Neural crest cell (in vitro differentiated cells): Measurements from ENCODE around the gene LIMK2. TPM values are rescaled to one million over a fixed set of nuclear protein-coding genes. Genes with fewer than 3 reads are reported as not detected.
A peak's percentile ranks its signal among the peaks of the same experiment; 100 is the strongest.
"Not testable (repeated sequence)": the region's sequence is repeated elsewhere in the genome, so short reads cannot be mapped to it uniquely, and the experiment has no call there.

Experiments
- DNase-seq: peaks from one replicate; pipeline ENCODE4 v3.0.0; 2021; ENCODE audit warnings: low read depth, mixed read lengths, low spot score
- H3K27ac Mint-ChIP-seq: one replicate; pipeline ENCODE4 v1.8.0; 2021; ENCODE audit warnings: mild to moderate bottlenecking, mixed read lengths; ENCODE audit not compliant: unreplicated experiment
- H3K27me3 Mint-ChIP-seq: 2 replicates; pipeline ENCODE4 v1.8.0; 2021; ENCODE audit warnings: low read depth, mild to moderate bottlenecking, mixed read lengths
- H3K36me3 Mint-ChIP-seq: 2 replicates; pipeline ENCODE4 v1.8.0; 2021; ENCODE audit warnings: low read depth, mild to moderate bottlenecking, mixed read lengths
- H3K4me1 Mint-ChIP-seq: 2 replicates; pipeline ENCODE4 v1.8.0; 2021; ENCODE audit warnings: mixed read lengths
- H3K4me3 Mint-ChIP-seq: one replicate; pipeline ENCODE4 v1.8.0; 2021; ENCODE audit warnings: mild to moderate bottlenecking, mixed read lengths
- H3K9me3 Mint-ChIP-seq: 2 replicates; pipeline ENCODE4 v1.8.0; 2021; ENCODE audit warnings: mixed read lengths
- total RNA-seq: library from RNA; stranded (reverse); gene quantifications from 2 replicates; pipeline ENCODE4 v1.2.1, GENCODE V29; 2021
- TF ChIP-seq, protein P1 (sequence below): fragments of 200-600 bp; sonication (generic); conservative IDR thresholded peaks from 2 replicates; pipeline ENCODE4 v1.5.0; 2021; ENCODE audit warnings: antibody characterized with exemption, mild to moderate bottlenecking

LIMK2 gene
- total RNA-seq, 1 donor from 2014 or later = 35.1 TPM

GRCh38 chr22:31218565-31219262 lies 6.6 kb downstream of the LIMK2 start:
- Mint-ChIP-seq H3K27ac (peak overlapping the region; percentile 92), H3K9me3 (no peaks in the 10 kb centered on the region), H3K4me1 (peaks cover 39% of the 10 kb centered on the region), H3K4me3 (peak overlapping the region; percentile 55), H3K36me3 (no peaks in the 10 kb centered on the region), H3K27me3 (no peaks in the 10 kb centered on the region)
- TF ChIP-seq, protein P1, sequence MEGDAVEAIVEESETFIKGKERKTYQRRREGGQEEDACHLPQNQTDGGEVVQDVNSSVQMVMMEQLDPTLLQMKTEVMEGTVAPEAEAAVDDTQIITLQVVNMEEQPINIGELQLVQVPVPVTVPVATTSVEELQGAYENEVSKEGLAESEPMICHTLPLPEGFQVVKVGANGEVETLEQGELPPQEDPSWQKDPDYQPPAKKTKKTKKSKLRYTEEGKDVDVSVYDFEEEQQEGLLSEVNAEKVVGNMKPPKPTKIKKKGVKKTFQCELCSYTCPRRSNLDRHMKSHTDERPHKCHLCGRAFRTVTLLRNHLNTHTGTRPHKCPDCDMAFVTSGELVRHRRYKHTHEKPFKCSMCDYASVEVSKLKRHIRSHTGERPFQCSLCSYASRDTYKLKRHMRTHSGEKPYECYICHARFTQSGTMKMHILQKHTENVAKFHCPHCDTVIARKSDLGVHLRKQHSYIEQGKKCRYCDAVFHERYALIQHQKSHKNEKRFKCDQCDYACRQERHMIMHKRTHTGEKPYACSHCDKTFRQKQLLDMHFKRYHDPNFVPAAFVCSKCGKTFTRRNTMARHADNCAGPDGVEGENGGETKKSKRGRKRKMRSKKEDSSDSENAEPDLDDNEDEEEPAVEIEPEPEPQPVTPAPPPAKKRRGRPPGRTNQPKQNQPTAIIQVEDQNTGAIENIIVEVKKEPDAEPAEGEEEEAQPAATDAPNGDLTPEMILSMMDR = no peak
- no peak for DNase-seq

GRCh38 chr22:31221084-31221483 lies 9.0 kb downstream of the LIMK2 start:
- Mint-ChIP-seq H3K4me3 (no peak overlapping the region), H3K27ac (no peak overlapping the region), H3K9me3 (no peaks in the 10 kb centered on the region), H3K27me3 (no peaks in the 10 kb centered on the region), H3K36me3 (no peaks in the 10 kb centered on the region), H3K4me1 (peaks cover 50% of the 10 kb centered on the region)
- DNase-seq = no peak
- TF ChIP-seq, protein P1 = no peak

DNA sequence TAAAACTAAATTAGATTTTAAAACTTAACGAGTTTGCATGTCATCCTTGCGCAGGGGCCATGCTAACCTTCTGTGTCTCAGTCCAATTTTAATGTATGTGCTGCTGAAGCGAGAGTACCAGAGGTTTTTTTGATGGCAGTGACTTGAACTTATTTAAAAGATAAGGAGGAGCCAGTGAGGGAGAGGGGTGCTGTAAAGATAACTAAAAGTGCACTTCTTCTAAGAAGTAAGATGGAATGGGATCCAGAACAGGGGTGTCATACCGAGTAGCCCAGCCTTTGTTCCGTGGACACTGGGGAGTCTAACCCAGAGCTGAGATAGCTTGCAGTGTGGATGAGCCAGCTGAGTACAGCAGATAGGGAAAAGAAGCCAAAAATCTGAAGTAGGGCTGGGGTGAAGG lies 10.6 kb downstream of the LIMK2 start:
- Mint-ChIP-seq H3K27ac (no peak overlapping the region), H3K27me3 (no peaks in the 10 kb centered on the region), H3K36me3 (no peaks in the 10 kb centered on the region), H3K4me3 (no peak overlapping the region), H3K9me3 (no peaks in the 10 kb centered on the region), H3K4me1 (peaks cover 46% of the 10 kb centered on the region)
- no peak for DNase-seq
- TF ChIP-seq, protein P1 = no peak

DNA sequence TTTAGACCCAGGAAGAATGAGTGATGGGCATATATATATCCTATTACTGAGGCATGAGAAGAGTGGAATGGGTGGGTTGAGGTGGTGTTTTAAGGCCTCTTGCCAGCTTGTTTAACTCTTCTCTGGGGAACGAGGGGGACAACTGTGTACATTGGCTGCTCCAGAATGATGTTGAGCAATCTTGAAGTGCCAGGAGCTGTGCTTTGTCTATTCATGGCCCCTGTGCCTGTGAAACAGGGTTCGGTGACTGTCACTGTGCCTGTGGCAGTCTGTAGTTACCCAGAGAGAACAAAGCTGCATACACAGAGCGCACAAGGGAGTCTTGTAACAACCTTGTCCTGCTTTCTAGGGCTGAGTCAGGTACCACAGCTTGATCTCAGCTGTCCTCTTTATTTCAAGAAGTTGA lies 11.7 kb downstream of the LIMK2 start:
- no peak overlapping the region for H3K27ac Mint-ChIP-seq
- H3K4me1 Mint-ChIP-seq = peaks cover 35% of the 10 kb centered on the region

GRCh38 chr22:31224691-31225090 lies 12.6 kb downstream of the LIMK2 start:
- H3K9me3 Mint-ChIP-seq, H3K27me3 Mint-ChIP-seq, H3K27ac Mint-ChIP-seq: not testable (repeated sequence)

More for the DNA sequence above, 11.7 kb downstream of the LIMK2 start:
- Mint-ChIP-seq H3K4me3 (no peak overlapping the region), H3K9me3 (no peaks in the 10 kb centered on the region), H3K27me3 (no peaks in the 10 kb centered on the region), H3K36me3 (no peaks in the 10 kb centered on the region)
- no peak for DNase-seq
- TF ChIP-seq, protein P1 = no peak

GRCh38 chr22:31227186-31227585 lies 15.1 kb downstream of the LIMK2 start:
- Mint-ChIP-seq H3K4me3 (no peak overlapping the region), H3K27me3 (no peaks in the 10 kb centered on the region), H3K36me3 (no peaks in the 10 kb centered on the region), H3K4me1 (peaks cover 33% of the 10 kb centered on the region), H3K9me3 (no peaks in the 10 kb centered on the region), H3K27ac (no peak overlapping the region)
- DNase-seq = no peak
- TF ChIP-seq, protein P1 = no peak

More at GRCh38 chr22:31224691-31225090, 12.6 kb downstream of the LIMK2 start:
- H3K4me3 Mint-ChIP-seq, DNase-seq, H3K36me3 Mint-ChIP-seq: not testable (repeated sequence)
- H3K4me1 Mint-ChIP-seq = peaks cover 39% of the 10 kb centered on the region
